Measurements from ENCODE around the gene LRRC2.
A peak's percentile ranks its signal among the peaks of the same experiment; 100 is the strongest.
"Not testable (repeated sequence)": the region's sequence is repeated elsewhere in the genome, so short reads cannot be mapped to it uniquely, and the experiment has no call there.

Gene LRRC2

GRCh38 chr3:46566040-46566641 lies at the start of gene LRRC2:
LRRC2 (minus strand) TSS chr3:46566302; CDS start chr3:46551591, 14,711 bp downstream.
- DNase-seq (ENCODE audit: low read depth), result peak; percentile 64

GRCh38 chr3:46615050-46615775 lies 49.1 kb upstream of the LRRC2 start:
- no peak for DNase-seq (ENCODE audit: low read depth)

GRCh38 chr3:46614431-46614830 lies 48.3 kb upstream of the LRRC2 start:
- no peak for DNase-seq (ENCODE audit: low read depth)

GRCh38 chr3:46613313-46614005 lies 47.4 kb upstream of the LRRC2 start:
- no peak for DNase-seq (ENCODE audit: low read depth)

DNA sequence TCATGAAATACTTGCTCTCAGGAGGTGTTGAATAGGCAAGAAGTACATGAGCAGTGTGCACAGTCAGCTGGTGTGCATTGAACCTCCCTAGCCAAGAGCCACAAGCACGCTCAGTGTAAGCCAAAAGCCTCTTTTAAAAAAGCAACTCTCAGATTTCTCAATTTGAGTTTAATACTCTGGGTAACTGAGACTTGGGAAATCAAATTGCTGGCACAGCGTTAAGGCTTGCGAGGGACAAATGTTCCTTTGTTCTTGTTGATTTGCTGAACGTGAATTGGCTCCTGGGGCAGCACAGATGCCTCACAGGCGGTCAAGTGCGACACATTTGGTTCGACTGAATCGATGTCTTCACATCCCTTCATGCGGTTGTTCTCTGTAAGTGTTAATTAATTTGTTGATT lies 46.2 kb upstream of the LRRC2 start, which contains the start of gene FAM240A:
FAM240A (plus strand) TSS at position 202 of the 400 bp plus-strand sequence; CDS start at position 361, 159 bp downstream.
- no peak for DNase-seq (ENCODE audit: low read depth)

DNA sequence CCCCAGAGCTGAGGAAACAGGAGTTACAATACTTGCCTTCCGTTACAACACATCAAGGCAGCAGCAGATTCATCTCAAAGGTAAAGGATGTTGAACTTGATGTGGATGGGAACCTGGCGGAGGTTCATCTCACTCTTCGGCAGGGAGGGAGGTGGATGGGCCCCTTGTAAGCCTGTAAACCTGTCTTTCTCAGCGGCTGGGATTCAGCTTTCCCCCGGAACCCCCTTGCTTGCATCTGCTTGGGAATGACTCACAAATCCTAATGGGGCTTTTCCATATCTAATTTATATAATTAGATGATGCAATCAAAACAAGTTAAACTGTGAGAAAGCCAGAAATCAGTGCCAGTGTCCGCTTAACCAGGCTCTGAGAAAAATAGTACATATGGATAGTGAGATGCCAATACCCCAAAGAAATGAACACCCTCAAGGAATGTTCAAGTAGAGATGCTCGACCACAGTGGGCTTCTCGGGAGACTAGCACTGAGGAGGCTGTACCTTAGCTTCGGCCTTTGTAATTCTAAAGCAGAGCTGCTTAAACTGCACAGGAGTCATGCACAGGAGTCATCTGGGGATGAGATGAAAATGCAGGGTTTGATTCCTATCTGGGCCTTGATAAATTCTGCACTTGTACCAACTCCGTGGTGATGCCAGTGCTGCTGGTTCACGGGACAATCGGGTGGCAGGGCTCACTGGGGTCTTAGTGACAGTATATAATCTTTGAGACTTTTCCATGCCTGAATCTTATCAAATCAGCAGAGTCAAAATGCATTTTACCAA lies 44.0 kb upstream of the LRRC2 start:
- no peak for DNase-seq (ENCODE audit: low read depth)

DNA sequence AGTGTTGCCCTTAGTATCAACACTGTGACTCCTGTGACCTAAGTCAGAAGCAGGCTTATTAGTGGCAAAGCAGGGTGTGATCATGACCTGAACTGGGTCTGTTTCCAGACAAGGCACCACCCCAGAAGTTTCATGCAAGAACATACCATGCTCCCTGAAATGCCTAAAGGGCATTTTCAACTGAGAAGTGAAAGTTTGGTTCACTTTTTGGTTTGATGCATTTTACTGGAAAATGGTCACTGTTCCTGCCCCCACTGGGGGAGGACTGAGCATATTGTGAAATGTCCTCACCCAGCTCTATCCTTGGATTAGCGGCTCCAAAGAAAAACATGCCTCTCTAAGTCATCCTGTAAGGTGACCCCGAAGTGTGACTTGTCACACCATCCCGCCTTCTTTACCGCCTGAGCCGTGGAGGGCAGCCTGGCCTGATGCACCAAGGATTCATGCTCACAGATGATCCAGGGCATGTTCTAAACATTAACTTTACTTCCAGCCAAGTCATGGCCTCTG lies 43.2 kb upstream of the LRRC2 start:
- no peak for DNase-seq (ENCODE audit: low read depth)

DNA sequence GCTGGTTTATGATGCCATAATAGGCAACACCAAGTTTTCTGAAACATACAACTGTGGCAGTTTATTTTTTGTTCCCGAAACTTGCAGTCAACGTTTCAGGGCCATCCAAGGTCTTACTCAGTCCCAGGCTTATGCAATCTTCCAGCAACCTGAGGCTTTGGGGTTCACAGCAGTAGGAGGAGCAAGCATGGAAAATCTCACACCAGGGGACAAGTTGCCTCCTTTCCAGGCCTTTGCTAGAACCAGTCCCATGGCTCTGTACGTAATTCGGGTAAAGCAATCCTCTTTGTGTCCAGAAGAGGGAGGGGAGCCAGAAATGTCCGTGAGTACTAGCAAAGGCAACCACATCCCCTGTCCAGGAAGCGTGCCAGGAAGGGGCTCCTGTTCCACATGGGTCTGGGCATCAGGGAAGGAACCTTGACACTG lies 41.5 kb upstream of the LRRC2 start:
- DNase-seq (ENCODE audit: low read depth), result peak; percentile 21

GRCh38 chr3:46604127-46604526 lies 38.0 kb upstream of the LRRC2 start:
- no peak for DNase-seq (ENCODE audit: low read depth)

GRCh38 chr3:46603446-46604046 lies 37.4 kb upstream of the LRRC2 start:
- no peak for DNase-seq (ENCODE audit: low read depth)

DNA sequence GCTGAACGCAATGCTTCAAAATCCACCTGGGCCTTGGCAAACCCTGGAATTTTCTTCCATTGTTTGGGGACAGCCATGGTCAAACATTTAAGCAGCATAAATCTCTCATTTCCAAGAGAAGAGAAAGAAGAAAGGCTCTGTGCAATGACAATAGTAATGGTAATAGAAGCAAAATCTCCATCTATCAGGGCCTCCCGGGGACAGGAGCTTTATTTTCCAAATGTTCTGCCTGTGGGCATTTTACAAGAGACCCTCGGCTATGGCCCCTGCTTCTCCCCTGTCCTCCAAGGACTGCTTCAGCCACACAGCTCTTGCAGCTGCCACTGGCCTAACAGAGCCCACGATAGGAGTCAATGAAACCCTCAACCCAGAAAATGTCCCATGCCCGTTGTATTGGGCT lies 33.5 kb upstream of the LRRC2 start:
- DNase-seq (ENCODE audit: low read depth), result no peak

- no peak for DNase-seq (ENCODE audit: low read depth)
Measured at GRCh38 chr3:46595819-46596314, 29.8 kb upstream of the LRRC2 start.

GRCh38 chr3:46594723-46595122 lies 28.6 kb upstream of the LRRC2 start:
- no peak for DNase-seq (ENCODE audit: low read depth)

- no peak for DNase-seq (ENCODE audit: low read depth)
Measured at GRCh38 chr3:46593979-46594378, 27.9 kb upstream of the LRRC2 start.

DNA sequence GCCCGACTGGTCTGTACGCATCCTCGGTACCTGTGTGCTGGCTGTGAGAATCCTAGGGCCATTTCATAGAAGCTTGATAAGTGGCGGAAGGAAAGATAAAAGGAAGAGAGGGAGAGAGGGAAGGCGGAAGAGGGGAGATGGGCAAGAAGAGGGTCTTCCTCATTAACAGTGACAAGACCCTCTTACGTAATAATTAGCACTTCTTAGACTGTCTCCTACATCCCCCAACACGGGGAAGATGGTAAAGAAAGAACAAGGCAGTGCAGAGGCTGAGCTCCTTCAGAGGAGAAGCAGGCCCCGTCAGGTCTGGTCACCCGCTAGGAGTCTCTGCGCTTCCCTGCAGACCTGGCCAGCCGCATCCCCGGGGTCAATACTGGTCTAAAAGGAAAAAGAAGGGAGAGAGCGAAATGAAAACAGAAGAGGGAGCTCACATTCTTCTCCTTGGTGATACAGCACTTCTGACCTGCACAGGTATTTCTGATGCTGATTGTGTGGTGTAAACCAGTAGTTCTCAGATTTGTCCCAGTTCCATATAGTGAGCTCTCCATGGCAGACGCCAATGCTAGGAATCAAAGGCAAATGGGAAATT lies 27.3 kb upstream of the LRRC2 start:
- no peak for DNase-seq (ENCODE audit: low read depth)

- not testable (repeated sequence) for DNase-seq (ENCODE audit: low read depth)
Measured at GRCh38 chr3:46587268-46587667, 21.2 kb upstream of the LRRC2 start.

GRCh38 chr3:46586738-46587246 lies 20.7 kb upstream of the LRRC2 start:
- no peak for DNase-seq (ENCODE audit: low read depth)

GRCh38 chr3:46585799-46586693 lies 19.9 kb upstream of the LRRC2 start:
- DNase-seq (ENCODE audit: low read depth), result no peak

DNA sequence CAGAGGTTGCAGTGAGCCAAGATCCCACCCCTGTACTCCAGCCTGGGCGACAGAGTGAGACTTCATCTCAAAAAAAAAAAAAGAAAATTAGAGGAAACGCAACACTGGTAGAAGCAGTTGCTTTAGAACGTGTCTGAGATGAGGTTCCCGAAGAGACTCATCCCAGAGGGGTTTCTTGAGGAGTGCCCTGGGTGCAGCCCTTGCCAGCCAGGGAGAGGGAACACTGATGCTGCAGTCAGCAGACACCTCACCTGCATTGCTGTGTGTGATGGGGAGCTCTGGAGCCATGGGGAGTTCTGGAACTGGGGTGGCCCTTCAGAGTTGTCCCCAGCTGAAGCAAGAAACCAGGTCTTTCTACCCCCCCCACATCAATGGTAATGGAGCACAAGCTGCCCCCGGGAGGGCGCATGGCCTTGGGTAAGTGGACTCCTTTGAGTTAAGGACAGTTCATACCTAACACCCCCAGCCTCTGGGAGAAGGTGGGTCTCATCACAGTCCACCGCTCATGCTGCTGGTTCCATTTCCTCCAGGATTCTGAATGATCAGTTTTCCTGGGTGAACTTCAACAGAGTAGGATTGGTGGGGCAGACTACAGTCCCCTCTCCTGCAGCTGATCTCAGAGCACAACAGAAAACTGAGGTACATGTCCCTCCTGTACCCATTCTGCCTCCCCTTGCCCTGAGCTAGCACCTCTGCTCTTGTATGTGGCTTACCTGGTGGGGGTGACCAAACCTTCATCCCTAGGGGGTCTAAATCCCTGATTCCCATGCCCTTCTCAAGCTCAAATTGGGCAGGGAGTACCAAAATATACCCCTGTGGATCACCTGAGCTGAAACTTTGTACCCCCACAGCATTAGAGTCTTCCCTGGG lies 18.7 kb upstream of the LRRC2 start:
- DNase-seq (ENCODE audit: low read depth), result no peak

Data from ELR (cell line).